ENCODE results near the gene RSRC1. TPM values are rescaled to one million over a fixed set of nuclear protein-coding genes. Genes with fewer than 3 reads are reported as not detected.

RSRC1 gene
- total and polyA plus RNA-seq, 2 of the 13 experiments (the other 11 are each of a cell fraction or from before 2014, with no cell fraction given): 4.9 to 63.0 TPM

DNA sequence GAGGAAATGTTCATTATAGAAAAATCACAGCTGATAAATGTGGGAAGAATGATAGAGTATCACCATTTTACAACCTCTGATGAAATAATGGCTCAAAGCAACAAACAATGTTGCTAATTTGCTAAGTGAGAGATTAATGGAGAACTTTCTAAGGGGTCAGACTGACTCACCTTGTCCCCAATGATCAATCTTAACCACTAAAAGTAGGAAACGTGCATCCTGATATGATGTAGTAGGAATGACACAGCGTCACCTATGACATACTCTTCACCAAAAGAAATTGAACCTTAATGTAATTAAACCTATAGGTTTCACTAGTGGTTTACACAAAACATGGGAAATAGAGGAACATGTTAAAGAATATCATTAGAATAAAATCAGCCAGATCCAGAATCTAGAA is 426.0 kb downstream of the RSRC1 start (continued):
- TF ChIP-seq, protein P1, sequence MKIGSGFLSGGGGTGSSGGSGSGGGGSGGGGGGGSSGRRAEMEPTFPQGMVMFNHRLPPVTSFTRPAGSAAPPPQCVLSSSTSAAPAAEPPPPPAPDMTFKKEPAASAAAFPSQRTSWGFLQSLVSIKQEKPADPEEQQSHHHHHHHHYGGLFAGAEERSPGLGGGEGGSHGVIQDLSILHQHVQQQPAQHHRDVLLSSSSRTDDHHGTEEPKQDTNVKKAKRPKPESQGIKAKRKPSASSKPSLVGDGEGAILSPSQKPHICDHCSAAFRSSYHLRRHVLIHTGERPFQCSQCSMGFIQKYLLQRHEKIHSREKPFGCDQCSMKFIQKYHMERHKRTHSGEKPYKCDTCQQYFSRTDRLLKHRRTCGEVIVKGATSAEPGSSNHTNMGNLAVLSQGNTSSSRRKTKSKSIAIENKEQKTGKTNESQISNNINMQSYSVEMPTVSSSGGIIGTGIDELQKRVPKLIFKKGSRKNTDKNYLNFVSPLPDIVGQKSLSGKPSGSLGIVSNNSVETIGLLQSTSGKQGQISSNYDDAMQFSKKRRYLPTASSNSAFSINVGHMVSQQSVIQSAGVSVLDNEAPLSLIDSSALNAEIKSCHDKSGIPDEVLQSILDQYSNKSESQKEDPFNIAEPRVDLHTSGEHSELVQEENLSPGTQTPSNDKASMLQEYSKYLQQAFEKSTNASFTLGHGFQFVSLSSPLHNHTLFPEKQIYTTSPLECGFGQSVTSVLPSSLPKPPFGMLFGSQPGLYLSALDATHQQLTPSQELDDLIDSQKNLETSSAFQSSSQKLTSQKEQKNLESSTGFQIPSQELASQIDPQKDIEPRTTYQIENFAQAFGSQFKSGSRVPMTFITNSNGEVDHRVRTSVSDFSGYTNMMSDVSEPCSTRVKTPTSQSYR (CRISPR knock-in tag; IDR thresholded peaks at IDR 0.05; ENCODE audit: borderline replicate concordance): no peak
- TF ChIP-seq ZNF672 (CRISPR knock-in tag; IDR thresholded peaks at IDR 0.05): no peak
- no peak for TF ChIP-seq ZNF749 (CRISPR knock-in tag; IDR thresholded peaks at IDR 0.05; ENCODE audit: borderline replicate concordance)
- TF ChIP-seq TFAP4 (IDR thresholded peaks at IDR 0.05; ENCODE audit: borderline replicate concordance, low read depth): no peak
- TF ChIP-seq ZNF790 (CRISPR knock-in tag; IDR thresholded peaks at IDR 0.05; ENCODE audit: borderline replicate concordance): no peak
- no peak for TF ChIP-seq MBNL3 (CRISPR knock-in tag; conservative IDR thresholded peaks at IDR 0.05)
- no peak for TF ChIP-seq PAF1 (CRISPR knock-in tag; IDR thresholded peaks at IDR 0.05)
- TF ChIP-seq, protein P2, sequence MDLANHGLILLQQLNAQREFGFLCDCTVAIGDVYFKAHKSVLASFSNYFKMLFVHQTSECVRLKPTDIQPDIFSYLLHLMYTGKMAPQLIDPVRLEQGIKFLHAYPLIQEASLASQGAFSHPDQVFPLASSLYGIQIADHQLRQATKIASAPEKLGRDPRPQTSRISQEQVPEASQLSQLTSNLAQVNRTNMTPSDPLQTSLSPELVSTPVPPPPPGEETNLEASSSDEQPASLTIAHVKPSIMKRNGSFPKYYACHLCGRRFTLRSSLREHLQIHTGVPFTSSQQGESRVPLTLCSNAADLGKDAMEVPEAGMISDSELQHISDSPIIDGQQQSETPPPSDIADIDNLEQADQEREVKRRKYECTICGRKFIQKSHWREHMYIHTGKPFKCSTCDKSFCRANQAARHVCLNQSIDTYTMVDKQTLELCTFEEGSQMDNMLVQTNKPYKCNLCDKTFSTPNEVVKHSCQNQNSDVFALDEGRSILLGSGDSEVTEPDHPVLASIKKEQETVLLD (CRISPR knock-in tag; IDR thresholded peaks at IDR 0.05; ENCODE audit: low read depth): no peak
- no peak for TF ChIP-seq ZUFSP (CRISPR knock-in tag; IDR thresholded peaks at IDR 0.05; ENCODE audit: borderline replicate concordance)
- TF ChIP-seq, protein P3, sequence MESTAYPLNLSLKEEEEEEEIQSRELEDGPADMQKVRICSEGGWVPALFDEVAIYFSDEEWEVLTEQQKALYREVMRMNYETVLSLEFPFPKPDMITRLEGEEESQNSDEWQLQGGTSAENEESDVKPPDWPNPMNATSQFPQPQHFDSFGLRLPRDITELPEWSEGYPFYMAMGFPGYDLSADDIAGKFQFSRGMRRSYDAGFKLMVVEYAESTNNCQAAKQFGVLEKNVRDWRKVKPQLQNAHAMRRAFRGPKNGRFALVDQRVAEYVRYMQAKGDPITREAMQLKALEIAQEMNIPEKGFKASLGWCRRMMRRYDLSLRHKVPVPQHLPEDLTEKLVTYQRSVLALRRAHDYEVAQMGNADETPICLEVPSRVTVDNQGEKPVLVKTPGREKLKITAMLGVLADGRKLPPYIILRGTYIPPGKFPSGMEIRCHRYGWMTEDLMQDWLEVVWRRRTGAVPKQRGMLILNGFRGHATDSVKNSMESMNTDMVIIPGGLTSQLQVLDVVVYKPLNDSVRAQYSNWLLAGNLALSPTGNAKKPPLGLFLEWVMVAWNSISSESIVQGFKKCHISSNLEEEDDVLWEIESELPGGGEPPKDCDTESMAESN (CRISPR knock-in tag; conservative IDR thresholded peaks at IDR 0.05): no peak
- TF ChIP-seq ZBTB33 (CRISPR knock-in tag; IDR thresholded peaks at IDR 0.05): no peak
- TF ChIP-seq ZFY (CRISPR knock-in tag; IDR thresholded peaks at IDR 0.05): no peak
- no peak for TF ChIP-seq NCOA1 (CRISPR knock-in tag; IDR thresholded peaks at IDR 0.05)
- TF ChIP-seq MEIS2 (CRISPR knock-in tag; IDR thresholded peaks at IDR 0.05): no peak

Data from HepG2 (cell line).